AG04449 (cell line): ENCODE results near the gene SLC22A3.

Source experiments
- CTCF ChIA-PET: fragments of 350-600 bp; formaldehyde crosslinking; extraction: SDS; loops from one replicate; lab custom pipeline; 2021; ENCODE audit warnings: antibody characterized with exemption; lab: Yijun Ruan, JAX
- POLR2A ChIA-PET: fragments of 400-600, 350-600 bp; formaldehyde crosslinking; extraction: SDS; loops from one replicate; lab custom pipeline; 2020; ENCODE audit warnings: antibody characterized with exemption, inconsistent platforms; lab: Yijun Ruan, JAX
- DNase-seq: peaks from one replicate; pipeline ENCODE4 v3.0.0-alpha.2; 2010; ENCODE audit warnings: low read depth, low spot score
- H3K4me3 ChIP-seq: 2 replicates; pipeline ENCODE4 v1.5.1; 2011; ENCODE audit warnings: low read depth, mild to moderate bottlenecking, control low read depth, low read length
- TF ChIP-seq, protein P1 (sequence below): IDR thresholded peaks from one replicate; pipeline ENCODE4 v1.5.1; 2011; ENCODE audit warnings: mild to moderate bottlenecking, moderate library complexity, low read length, control low read depth, inconsistent platforms; ENCODE audit not compliant: insufficient read depth; ENCODE audit errors: missing control alignments

SLC22A3 gene

GRCh38 chr6:160355001-160355400 is 6.8 kb downstream of the SLC22A3 start:
- no peak overlapping the region for H3K4me3 ChIP-seq
- ChIA-PET CTCF (no interaction called here), POLR2A (no interaction called here)
- DNase-seq = no peak
- TF ChIP-seq, protein P1, sequence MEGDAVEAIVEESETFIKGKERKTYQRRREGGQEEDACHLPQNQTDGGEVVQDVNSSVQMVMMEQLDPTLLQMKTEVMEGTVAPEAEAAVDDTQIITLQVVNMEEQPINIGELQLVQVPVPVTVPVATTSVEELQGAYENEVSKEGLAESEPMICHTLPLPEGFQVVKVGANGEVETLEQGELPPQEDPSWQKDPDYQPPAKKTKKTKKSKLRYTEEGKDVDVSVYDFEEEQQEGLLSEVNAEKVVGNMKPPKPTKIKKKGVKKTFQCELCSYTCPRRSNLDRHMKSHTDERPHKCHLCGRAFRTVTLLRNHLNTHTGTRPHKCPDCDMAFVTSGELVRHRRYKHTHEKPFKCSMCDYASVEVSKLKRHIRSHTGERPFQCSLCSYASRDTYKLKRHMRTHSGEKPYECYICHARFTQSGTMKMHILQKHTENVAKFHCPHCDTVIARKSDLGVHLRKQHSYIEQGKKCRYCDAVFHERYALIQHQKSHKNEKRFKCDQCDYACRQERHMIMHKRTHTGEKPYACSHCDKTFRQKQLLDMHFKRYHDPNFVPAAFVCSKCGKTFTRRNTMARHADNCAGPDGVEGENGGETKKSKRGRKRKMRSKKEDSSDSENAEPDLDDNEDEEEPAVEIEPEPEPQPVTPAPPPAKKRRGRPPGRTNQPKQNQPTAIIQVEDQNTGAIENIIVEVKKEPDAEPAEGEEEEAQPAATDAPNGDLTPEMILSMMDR = no peak

- CTCF ChIA-PET = no interaction called here
- POLR2A ChIA-PET = no interaction called here
- TF ChIP-seq, protein P1 = no peak
- no peak overlapping the region for H3K4me3 ChIP-seq
- DNase-seq = no peak
These were observed 8.0 kb downstream of the SLC22A3 start for GRCh38 chr6:160356074-160356744.

DNA sequence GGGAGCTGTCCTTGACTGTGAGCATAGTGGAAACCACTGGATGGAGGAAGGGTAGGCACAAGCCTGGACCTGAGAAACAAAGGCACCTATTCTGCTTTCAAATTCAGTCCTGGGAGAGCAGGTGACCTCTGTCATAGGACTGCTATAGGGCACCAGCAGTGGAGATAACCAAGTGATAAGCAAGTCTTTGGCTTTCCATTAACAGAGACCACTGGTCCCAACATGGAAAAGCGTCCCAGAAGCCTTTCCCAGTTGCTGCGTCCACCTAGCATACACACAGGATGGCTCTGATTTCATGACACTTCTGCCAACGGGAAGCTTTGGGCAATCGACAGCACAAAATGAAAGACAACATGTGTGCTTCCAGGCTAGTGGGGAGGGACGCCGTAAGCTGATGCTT is 8.9 kb downstream of the SLC22A3 start:
- POLR2A ChIA-PET = no interaction called here
- DNase-seq = no peak

DNA sequence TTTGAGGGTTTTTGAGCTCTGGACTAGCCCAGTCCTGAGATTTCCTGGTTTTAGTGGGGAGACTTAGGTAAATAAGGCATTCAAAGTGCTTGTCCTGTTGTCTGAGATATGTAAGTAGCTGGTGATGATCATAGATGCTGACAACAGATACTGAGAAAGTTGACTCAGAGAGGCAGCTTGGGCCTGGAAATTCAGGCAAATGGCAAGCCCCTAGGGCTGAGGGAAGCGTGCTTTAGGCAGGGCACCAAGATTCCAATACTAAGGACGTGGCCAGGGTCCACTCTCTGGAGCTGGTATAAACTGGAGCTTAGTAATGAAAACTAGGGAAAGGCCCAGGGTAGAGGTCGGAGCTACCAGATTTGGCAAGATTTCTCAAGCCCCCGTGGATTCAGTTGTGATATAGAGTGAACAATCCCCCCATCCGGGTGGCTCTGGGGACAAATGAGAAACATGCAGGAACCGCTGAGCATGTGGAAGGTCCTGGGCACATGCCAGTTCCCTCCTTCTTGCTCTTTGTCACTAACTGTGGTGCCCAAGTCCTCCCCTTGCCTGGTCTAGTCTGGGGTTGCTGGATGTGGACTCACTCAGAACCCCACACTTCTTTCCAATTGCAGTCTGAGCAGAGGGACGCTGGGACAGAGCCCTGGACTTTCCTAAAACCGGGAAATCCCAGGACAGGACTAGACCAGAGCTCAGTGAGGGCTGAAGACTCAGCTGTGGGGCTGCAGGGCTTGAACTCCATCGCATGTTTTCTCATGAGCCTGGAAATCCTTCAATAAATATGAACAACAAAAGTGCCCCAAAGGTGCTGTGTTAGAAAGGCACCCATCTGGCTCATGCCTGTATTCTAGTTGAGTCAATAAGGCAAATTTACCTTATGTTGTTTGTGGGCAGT is 10.3 kb downstream of the SLC22A3 start:
- ChIA-PET CTCF (no interaction called here), POLR2A (no interaction called here)
- TF ChIP-seq, protein P1 = no peak
- DNase-seq = no peak
- no peak overlapping the region for H3K4me3 ChIP-seq

More for the DNA sequence above, 8.9 kb downstream of the SLC22A3 start:
- TF ChIP-seq, protein P1 = no peak
- CTCF ChIA-PET = no interaction called here
- H3K4me3 ChIP-seq = no peak overlapping the region

DNA sequence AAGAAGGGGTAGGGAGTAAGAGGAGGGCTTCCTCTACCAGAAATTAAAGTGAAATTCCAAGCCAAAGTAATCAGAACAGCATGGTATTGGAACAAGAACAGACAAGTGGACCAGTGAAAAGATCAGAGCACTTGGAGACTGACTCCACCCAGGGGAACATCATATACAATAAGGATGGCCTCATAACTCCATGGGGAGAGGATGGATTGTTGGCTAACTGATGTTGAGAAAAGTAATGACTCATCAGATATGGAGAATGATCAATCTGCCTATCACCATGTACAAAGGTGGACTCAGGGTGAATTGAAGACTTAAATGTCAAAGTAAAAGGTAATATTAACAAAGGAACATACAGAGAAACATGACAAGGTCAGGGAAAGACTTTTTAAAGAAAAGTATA is 12.8 kb downstream of the SLC22A3 start:
- POLR2A ChIA-PET = no interaction called here
- TF ChIP-seq, protein P1 = no peak
- CTCF ChIA-PET = no interaction called here
- H3K4me3 ChIP-seq = no peak overlapping the region
- DNase-seq = no peak

DNA sequence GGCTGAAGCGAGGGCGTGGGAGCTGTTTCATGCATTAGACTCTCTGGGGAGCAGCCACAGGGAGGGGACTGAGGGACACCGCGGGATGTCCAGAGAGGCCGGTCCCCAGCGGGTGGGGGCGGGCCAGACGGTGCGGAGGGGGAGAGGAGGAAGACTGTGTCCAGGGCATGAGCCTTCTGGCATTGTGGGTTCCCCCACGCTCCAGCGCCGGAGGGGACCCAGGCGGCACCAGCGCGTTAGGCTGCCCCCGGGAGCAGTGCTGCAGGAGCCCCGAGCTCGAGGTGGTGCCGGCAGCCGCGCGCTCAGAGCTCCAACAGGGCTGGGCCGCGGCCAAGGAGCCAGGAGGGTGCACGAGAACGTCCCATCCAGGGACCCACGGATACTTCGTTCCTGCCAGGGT is 14.4 kb downstream of the SLC22A3 start:
- TF ChIP-seq, protein P1 = no peak
- DNase-seq = no peak
- no peak overlapping the region for H3K4me3 ChIP-seq
- POLR2A ChIA-PET = no interaction called here
- CTCF ChIA-PET = no interaction called here
